GM18505 (cell line): Measurements from ENCODE around the gene ACVR1.

Source experiments
- ATAC-seq: cut with Tn5 transposase; IDR thresholded peaks from one replicate; pipeline ENCODE4 v1.9.1; 2021; ENCODE audit not compliant: unreplicated experiment
- POLR2A ChIP-seq: IDR thresholded peaks from 4 replicates; pipeline ENCODE4 v1.6.1; 2011; ENCODE audit warnings: borderline replicate concordance; ENCODE audit not compliant: insufficient read depth, insufficient read length; ENCODE audit errors: extremely low read depth

The ACVR1 gene

DNA sequence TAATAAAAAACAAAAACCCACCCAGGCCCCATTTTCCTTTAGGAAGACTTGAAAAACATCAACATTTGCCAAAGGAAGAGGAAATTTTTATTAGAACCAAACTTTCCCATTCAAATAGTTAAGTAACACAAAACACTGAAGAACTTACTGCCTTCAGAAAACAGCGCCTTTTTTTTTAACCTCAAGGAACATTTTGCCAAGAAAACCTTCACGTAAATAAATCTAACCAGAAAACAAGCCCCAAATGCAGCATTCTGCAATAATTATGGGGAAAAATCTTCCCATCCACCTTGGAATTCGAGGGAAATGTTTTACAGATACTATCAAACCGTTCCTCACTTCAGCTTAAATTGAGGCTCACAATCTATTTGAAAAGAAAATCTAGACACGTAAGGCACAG, 56.4 kb downstream of the ACVR1 start:
- TF ChIP-seq POLR2A, result no peak
- no peak for ATAC-seq

DNA sequence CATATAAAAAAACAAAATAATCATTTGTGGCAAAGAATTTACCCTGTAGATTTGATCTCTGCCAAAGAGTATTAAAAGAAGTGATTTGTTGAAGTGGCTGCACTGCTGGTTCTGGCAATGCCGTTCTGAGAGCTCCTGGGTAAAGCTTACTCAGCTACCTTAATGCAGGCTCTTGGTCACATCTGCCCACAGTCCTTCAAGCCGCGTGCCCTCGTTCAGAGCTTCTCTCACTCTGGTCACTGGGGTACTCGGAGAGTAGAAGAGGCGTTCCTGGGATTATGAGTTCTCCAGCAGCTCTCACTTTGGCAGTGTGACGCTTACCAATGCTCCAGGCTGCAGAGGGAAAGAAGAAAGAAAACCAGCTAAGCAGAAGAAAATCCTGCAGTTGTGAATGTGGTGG, 57.9 kb downstream of the ACVR1 start:
- no peak for TF ChIP-seq POLR2A
- no peak for ATAC-seq

DNA sequence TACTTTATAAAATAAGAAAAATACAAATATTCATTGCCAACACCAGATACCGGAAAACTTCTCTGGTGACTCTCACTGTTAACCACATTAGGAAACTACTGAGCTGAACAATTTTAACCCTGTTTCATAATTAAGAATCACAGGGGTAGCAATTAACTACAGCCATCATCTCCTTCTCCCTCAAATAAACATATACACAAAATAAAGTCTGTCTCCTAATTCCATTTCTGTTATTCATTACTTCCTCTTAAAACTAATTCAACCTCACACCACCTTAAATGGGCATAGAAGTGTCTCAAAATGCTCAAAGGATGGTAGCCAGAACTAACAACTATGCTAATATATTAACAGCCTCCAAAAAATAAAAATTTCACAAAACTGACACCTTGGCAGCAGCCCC, 60.7 kb downstream of the ACVR1 start:
- no peak for TF ChIP-seq POLR2A
- ATAC-seq, result no peak

DNA sequence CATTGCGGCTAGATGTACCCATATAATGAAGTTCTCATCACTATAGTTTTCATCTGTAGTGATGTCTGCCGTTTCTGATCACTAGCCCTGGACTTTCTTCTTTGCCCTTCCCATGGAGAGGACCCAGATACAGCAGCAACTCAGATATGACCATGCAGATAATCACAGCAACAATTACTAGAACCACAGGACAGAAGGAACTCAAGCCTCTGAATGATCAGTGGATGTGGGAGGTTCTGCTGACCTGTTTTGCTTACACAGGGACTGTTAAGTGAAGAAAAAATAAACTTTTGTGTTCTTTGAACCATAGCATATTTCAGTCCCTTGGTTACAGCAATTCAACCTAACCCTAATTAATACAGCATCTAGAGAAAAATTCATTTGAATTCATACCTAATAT, 62.7 kb downstream of the ACVR1 start:
- ATAC-seq, result no peak
- TF ChIP-seq POLR2A, result no peak

DNA sequence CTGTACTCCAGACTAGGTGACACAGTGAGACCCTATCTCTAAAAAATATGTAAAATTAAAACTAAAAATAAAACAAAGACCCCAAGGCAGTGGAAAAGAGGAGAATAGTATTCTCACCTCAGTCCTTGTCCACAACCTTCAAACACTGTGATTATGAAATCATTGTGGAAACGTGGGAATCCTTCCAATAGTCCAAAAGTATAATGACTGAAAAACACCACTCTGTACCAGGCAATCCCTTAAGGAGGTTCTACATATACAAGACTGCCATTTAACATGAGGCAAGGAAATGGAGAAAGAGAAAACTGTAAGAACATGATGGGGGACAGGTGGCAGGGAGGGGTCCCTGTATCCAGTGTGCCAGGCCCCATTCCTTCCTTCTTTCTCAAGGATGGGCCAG, 66.1 kb downstream of the ACVR1 start:
- no peak for TF ChIP-seq POLR2A
- ATAC-seq, result no peak

DNA sequence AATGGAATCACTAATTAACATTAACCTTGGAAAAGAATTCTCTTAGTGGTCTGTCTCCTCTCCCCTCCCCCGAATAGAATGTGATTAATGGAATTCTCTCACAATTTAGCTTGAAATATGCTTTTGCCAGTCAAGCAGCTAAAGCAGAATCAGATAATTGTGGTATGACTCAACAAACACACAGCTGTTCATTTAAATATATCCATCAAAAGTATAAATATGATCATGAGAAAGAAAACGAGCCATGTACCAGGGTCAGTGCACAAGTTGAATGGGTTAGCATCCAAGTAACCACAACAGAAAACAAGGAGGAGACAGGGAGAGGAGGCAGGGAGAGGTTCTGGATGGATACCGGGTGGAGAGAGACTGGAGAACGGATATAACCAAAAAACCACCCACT, 66.9 kb downstream of the ACVR1 start:
- no peak for ATAC-seq
- TF ChIP-seq POLR2A, result no peak

DNA sequence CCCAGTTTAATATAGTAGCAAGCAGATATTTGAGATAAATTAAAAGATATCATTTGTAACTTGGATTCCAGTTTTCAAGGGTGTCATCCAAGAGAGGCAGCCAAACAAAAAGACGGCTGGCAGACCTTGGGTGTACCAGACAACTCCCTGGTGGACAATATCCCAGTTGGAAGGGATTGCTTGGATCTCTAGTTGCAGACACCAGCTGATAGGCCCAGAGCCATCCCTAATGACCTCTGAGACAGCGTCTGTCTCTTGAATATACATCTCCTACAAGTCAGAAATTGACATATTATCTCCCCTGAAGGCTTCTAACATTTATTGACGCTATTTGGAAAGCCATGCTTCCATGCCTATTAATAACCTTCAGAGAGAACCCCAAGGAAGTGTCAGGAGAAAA, 67.7 kb downstream of the ACVR1 start:
- ATAC-seq, result no peak
- no peak for TF ChIP-seq POLR2A

DNA sequence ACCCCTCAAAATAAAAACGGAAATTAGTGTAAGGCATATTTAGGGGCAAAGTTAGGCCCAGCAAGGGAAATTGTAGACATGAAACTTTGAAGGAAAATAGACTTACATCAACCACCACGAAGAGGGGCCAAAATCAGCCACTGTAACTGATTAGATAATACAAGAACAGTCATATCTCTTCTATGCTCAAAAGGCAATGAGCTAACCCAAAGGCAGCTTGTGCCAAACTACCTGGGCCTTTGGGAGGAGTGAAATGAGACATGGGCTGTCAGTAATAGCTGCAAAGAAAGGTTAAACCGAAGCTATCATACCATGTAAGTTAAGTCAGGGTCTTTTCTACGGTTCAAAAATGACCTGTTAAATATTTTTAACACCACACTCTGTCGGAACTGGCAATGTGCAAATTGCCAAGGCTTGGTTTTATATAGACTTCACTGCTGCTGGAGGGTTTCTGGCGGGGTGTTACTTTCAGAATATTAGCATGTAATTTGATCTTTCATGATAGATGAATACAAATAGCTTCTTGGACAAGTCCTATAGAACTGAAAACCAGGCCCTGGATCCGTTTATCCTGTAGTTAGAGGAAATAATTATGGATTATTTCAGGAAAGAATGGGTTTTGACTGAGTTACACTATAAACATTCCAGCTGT, 69.6 kb downstream of the ACVR1 start:
- TF ChIP-seq POLR2A, result no peak
- no peak for ATAC-seq

DNA sequence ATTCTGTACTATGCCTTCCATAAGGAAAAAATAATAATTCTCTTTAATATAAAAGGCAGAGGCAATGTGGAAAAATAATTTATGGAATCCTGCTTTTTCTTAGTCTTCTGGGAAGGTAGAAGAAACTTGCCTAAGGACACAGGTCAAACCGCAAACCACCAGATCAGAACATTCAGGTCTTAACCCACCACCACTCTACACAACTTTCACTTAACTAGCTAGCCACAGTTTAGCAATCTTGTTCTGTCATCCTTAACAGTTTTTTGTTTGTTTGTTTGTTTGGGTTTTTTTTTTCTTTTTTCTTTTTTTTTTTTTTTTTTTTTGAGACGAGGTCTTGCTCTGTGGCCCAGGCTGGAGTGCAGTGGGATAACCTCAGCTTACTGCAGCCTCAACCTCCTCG, 70.6 kb downstream of the ACVR1 start:
- TF ChIP-seq POLR2A, result no peak
- no peak for ATAC-seq

DNA sequence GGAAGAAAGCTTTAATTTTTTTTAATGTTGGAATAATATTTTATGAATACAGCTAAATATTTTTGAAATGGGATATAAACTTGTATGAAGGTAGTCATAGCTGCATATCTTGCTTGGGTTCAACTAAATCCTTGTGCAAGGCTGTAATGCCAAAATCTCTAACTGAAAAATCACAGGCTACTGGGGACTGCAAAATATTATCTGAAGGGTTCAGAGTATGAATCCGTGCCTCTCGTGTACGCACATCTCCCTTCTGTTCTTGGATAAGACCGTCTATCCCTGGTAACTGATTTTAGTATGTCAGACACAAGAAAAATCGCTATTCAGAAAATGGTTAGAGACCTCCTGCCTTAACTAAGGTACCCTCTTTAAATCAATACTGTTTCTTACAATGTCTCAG, 71.8 kb downstream of the ACVR1 start:
- ATAC-seq, result no peak

DNA sequence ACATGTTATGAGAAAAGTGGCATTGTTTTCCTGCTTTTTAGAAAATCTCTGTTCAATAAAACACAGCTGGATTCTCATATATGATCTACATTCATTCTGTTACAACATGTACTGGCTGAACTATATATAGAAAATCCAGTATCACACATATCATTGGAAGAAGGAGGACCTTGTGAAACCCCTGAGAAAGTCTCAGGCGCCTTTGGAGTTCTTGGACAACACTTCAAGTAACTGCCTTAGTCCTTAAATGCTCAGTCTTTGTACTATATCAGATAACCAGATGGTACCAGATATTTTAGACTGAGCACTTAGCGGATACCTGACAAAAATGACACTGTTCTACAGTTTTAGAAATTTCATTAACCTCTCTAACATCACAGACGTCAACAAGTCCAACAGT, 72.2 kb downstream of the ACVR1 start:
- TF ChIP-seq POLR2A, result no peak
- no peak for ATAC-seq

More for the DNA sequence above, 71.8 kb downstream of the ACVR1 start:
- TF ChIP-seq POLR2A, result no peak

DNA sequence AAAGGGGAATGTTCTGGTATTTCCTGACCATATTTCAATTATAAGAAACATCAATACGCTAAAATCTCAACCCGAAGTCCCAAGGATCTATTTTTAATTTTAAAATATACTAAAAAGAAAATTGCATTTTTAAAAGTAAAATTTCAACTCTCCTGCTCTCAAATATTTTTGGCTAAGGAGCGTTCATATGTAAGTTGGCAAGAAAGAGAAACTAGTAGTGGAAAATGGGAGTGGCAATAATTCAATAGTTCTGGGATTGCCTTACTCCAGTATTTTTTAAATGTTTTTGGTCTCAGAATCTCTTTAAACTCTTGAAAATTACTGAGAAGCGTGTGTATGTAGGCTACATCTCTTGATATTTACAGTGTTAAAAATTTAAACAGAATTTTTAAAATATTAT, 72.7 kb downstream of the ACVR1 start:
- no peak for ATAC-seq
- no peak for TF ChIP-seq POLR2A

DNA sequence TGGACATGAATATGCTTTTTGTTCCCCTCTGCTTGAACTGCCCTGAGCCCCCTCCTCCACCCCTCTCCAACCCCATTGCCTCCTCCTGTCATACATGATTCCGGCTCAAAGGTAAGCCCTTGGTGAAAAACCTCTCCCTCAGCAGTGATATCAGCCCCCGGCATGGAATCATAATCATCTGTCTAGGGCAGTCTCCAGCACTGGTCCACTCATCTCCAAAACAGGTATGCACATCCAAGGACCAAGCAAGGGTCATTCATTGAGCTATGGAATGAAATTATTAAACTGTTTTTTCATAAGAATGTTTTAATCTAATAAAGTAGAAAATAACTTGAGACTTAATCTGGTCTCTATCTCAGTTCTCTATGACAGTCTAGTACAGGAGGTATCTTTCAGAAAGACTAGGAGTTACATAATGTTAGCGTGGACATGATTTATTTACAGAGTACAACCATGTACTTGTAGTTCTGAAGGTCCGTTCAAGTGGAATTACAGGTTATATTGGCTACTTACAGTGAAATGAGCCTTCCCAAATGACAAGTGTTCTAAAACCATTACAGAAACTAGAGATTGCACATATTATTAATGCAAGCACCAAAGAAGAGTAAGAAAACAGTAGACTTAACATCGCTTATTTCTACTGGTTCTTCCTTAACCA, 75.2 kb downstream of the ACVR1 start:
- no peak for TF ChIP-seq POLR2A
- no peak for ATAC-seq

DNA sequence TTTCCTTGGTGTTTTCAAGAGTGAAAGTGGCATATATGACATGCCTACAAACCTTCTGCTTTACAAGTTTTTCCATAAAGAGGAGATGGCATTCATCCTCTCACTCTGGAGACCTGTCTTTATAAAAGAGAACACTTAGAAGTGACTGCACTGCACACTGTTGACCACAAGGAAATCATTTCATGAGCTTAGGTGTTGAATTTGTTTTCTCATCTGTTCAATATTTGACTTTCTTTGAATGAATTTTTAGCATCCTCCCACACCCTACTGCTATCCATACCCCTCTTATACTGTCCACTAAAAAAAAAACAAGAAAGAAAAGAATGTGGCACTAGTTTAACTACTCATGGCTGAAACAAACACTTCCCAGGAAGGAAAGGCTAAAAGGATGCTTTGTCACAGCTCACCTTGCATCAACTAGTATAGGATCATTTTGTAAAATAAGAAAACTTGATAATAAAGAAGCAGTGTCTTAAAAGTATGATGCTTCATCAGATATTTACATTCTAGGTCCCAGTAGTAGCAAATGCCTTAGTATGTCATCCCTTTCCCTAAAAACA, 83.0 kb downstream of the ACVR1 start:
- no peak for TF ChIP-seq POLR2A
- ATAC-seq, result no peak
